ENCODE data around the gene HMGCR.

HMGCR gene

GRCh38 chr5:75340714-75341478, 3.9 kb downstream of the HMGCR start:
- no peak for DNase-seq

- no peak for DNase-seq
Observed at GRCh38 chr5:75341934-75342333, 4.9 kb downstream of the HMGCR start.

GRCh38 chr5:75342836-75343235, 5.8 kb downstream of the HMGCR start:
- no peak for DNase-seq

GRCh38 chr5:75348241-75348640, 11.2 kb downstream of the HMGCR start:
- DNase-seq = no peak

GRCh38 chr5:75349663-75350062, 12.6 kb downstream of the HMGCR start:
- DNase-seq = no peak

GRCh38 chr5:75351139-75351926, 14.3 kb downstream of the HMGCR start:
- no peak for DNase-seq

GRCh38 chr5:75355236-75355635, 18.2 kb downstream of the HMGCR start:
- DNase-seq = no peak

- DNase-seq = no peak
Observed at GRCh38 chr5:75356719-75357118, 19.7 kb downstream of the HMGCR start.

GRCh38 chr5:75358117-75358516, 21.1 kb downstream of the HMGCR start:
- DNase-seq = no peak

- DNase-seq = no peak
Observed at GRCh38 chr5:75361310-75361709, 24.3 kb downstream of the HMGCR start.

- no peak for DNase-seq
Observed at GRCh38 chr5:75362474-75362975, 25.5 kb downstream of the HMGCR start.

GRCh38 chr5:75363111-75363510, 26.1 kb downstream of the HMGCR start:
- DNase-seq = no peak

- peak in 1 of 4 experiments; percentile 9 for DNase-seq
Observed at GRCh38 chr5:75363726-75364495, 26.9 kb downstream of the HMGCR start.

GRCh38 chr5:75364571-75365280, 27.7 kb downstream of the HMGCR start:
- DNase-seq = no peak

- DNase-seq = no peak
Observed at GRCh38 chr5:75365740-75366139, 28.7 kb downstream of the HMGCR start.

GRCh38 chr5:75366787-75367186, 29.8 kb downstream of the HMGCR start:
- DNase-seq = no peak

GRCh38 chr5:75367401-75367800, 30.4 kb downstream of the HMGCR start:
- DNase-seq = no peak

- no peak for DNase-seq
Observed at GRCh38 chr5:75368391-75368790, 31.4 kb downstream of the HMGCR start.

- DNase-seq = no peak
Observed at GRCh38 chr5:75373862-75374261, 36.8 kb downstream of the HMGCR start.

- DNase-seq = no peak
Observed at GRCh38 chr5:75374394-75374814, 37.4 kb downstream of the HMGCR start.

- DNase-seq = no peak
Observed at GRCh38 chr5:75375414-75375813, 38.4 kb downstream of the HMGCR start.

- no peak for DNase-seq
Observed at GRCh38 chr5:75380099-75380498, 43.1 kb downstream of the HMGCR start.
